Esophagus muscularis mucosa (tissue), 4 donors: ENCODE data around the gene FGD6. TPM values are rescaled to one million over a fixed set of nuclear protein-coding genes. Genes with fewer than 3 reads are reported as not detected.

Source experiments
- DNase-seq: peaks from one replicate; pipeline ENCODE4 v3.0.0-alpha.2; 2017; ENCODE audit errors: extremely low spot score
- H3K27ac ChIP-seq, 4 donors: fragments of 200-600 bp; sonication (generic); replicated peaks in 1 of 4; 1 replicate in 3 of 4; 2 replicates in 1 of 4; pipeline ENCODE4 v1.5.1; 2016 to 2019; ENCODE audit warnings: mild to moderate bottlenecking in 1 of 4
- H3K27me3 ChIP-seq, 4 donors: fragments of 200-600 bp; sonication (generic); one replicate each; pipeline versions ENCODE4 v1.5.1 to v1.6.0; 2016 to 2019
- H3K36me3 ChIP-seq, 4 donors: fragments of 200-600 bp; sonication (generic); one replicate each; pipeline ENCODE4 v1.5.1; 2016 to 2019
- H3K4me1 ChIP-seq, 4 donors: fragments of 200-600 bp; sonication (generic); one replicate each; pipeline ENCODE4 v1.5.1; 2016 to 2019
- H3K4me3 ChIP-seq, 4 donors: fragments of 200-600 bp; sonication (generic); 1 replicate in 2 of 4; 2 replicates in 2 of 4; pipeline ENCODE4 v1.5.1; 2016 to 2019; ENCODE audit warnings: mild to moderate bottlenecking in 4 of 4, moderate library complexity in 1 of 4
- H3K9me3 ChIP-seq, 4 donors: fragments of 200-600 bp; sonication (generic); 1 replicate in 3 of 4; 2 replicates in 1 of 4; pipeline ENCODE4 v1.5.1; 2016 to 2019
- EP300 ChIP-seq: sonication (generic); formaldehyde crosslinking; IDR thresholded peaks from one replicate; pipeline ENCODE4 v1.6.1; 2017; ENCODE audit warnings: antibody characterized with exemption
- POLR2A ChIP-seq: fragments of 450-650 bp; IDR thresholded peaks from one replicate; pipeline ENCODE4 v1.6.1; 2017; ENCODE audit warnings: antibody characterized with exemption, moderate library complexity, mild to moderate bottlenecking, low read depth
- POLR2AphosphoS5 ChIP-seq, 2 donors: sonication (generic); formaldehyde crosslinking; IDR thresholded peaks; one replicate each; pipeline ENCODE4 v1.6.1; 2017; ENCODE audit warnings: antibody characterized with exemption in 2 of 2
- whole genome bisulfite sequencing: methylation state at CpG from one replicate; pipeline ENCODE4 v1.1.5; 2018; 5-methylcytosine and 5-hydroxymethylcytosine counted together
- intact Hi-C: fragments of 100-400 bp; cut with DNase I; formaldehyde crosslinking; loops from one replicate; pipeline ENCODE4 v1.15.1; 2023
- total RNA-seq, 4 donors: library from RNA; depleted of rRNA; stranded (reverse); fragments of >200 nt; gene quantifications; one replicate each; pipeline versions ENCODE4 v1.1.0 to v1.2.1, GENCODE V29; 2016
- TF ChIP-seq, protein P1 (sequence below), 3 experiments: fragments of 200-600 bp in 2 of 3; fragments of 450-650 bp in 1 of 3; sonication (generic) in 2 of 3; IDR thresholded peaks; one replicate each; pipeline ENCODE4 v1.5.1; 2017 to 2019; ENCODE audit warnings: antibody characterized with exemption in 3 of 3, mild to moderate bottlenecking in 2 of 3, moderate library complexity in 1 of 3

Gene FGD6
- total RNA-seq = 10 to 100 TPM; 30.5 to 48.6 (median 37.3) TPM

DNA sequence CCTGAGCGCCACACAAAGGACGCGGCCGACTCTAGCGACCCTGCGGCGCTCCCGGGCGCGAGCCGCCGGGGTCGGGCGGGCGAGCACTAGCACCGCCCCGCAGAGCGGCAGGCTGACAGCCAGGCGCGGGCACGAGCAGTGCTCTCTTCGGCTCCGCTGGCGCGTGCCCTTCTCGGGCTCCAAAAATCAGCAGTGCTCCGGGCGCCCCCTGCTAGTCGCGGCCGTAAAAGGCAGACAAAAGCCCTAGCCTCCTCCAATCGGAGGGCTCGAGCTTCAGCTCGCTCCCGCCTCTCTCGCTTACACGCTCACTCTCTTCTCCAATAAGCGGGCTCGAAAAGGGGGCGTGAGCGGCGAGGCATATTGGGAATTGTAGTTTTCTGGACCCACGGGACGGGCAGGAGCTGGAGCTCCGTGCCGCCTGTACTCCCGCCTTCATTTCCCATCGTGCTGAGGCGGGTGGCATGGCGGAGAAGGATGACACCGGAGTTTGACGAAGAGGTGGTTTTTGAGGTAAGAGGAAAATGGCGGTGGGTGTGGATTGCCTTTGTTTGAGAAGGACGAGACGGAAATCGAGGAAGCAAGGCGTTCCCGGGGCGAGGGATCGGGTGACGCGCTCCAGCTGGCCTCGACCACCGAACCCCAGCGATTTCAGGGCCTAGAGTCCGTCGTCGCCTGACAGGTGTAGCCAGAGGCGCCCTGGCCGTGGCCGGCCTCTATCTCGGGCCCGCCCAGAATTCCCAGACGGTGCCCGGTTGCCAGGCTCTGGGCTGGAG, at the start of gene FGD6, which contains the start of gene VEZT:
TSS of gene FGD6 (minus strand) at position 91 of the 773 bp plus-strand sequence. CDS start 227 bp downstream, outside the sequence.
TSS of gene VEZT (plus strand) at position 431 of the 773 bp plus-strand sequence. CDS start at position 475, 44 bp downstream.
- peak; percentile 100 for DNase-seq
- intact Hi-C loops = loop anchor here (5.0 to 10.0 kb wide), 3 partner anchors 100 to 317 kb away; no protein-coding TSS in a partner anchor
- Histone ChIP-seq H3K27me3 (no peaks in the 10 kb centered on the region), H3K27ac (peak within 1 kb of the TSS; percentile 92 to 99 (median 98)), H3K9me3 (no peaks in the 10 kb centered on the region), H3K4me1 (peaks cover 28 to 59% (median 57%) of the 10 kb centered on the region in 4 donors), H3K4me3 (peak within 1 kb of the TSS; percentile 73 to 89 (median 86)), H3K36me3 (no peaks in the 10 kb centered on the region)
- TF ChIP-seq POLR2AphosphoS5 (IDR thresholded peaks at IDR 0.05) (peak; percentile 88 to 93), POLR2A (peak; percentile 64), EP300 (no peak)
- TF ChIP-seq, protein P1, sequence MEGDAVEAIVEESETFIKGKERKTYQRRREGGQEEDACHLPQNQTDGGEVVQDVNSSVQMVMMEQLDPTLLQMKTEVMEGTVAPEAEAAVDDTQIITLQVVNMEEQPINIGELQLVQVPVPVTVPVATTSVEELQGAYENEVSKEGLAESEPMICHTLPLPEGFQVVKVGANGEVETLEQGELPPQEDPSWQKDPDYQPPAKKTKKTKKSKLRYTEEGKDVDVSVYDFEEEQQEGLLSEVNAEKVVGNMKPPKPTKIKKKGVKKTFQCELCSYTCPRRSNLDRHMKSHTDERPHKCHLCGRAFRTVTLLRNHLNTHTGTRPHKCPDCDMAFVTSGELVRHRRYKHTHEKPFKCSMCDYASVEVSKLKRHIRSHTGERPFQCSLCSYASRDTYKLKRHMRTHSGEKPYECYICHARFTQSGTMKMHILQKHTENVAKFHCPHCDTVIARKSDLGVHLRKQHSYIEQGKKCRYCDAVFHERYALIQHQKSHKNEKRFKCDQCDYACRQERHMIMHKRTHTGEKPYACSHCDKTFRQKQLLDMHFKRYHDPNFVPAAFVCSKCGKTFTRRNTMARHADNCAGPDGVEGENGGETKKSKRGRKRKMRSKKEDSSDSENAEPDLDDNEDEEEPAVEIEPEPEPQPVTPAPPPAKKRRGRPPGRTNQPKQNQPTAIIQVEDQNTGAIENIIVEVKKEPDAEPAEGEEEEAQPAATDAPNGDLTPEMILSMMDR (IDR thresholded peaks at IDR 0.05) = peak; percentile 42 to 61 (median 53)
- 0% methylated on average over 27 of the region's 75 CpGs for WGBS

DNA sequence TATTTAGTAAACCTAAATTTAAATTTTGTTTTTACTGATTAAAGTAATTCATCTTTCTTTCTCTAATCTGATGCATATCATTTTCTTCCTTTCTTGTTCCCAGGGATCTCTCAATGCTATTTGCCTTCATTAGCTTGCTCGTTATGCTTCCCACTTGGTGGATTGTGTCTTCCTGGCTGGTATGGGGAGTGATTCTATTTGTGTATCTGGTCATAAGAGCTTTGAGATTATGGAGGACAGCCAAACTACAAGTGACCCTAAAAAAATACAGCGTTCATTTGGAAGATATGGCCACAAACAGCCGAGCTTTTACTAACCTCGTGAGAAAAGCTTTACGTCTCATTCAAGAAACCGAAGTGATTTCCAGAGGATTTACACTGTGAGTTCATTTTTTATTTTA, 49.0 kb upstream of the FGD6 start:
- no peak for DNase-seq
- H3K4me1 ChIP-seq = peaks cover 13 to 27% (median 19%) of the 10 kb centered on the region in 4 donors
- no peak for TF ChIP-seq POLR2AphosphoS5 (IDR thresholded peaks at IDR 0.05)
- no peak for TF ChIP-seq EP300
- no peak for TF ChIP-seq POLR2A
- TF ChIP-seq, protein P1 (IDR thresholded peaks at IDR 0.05) = no peak
- H3K36me3 ChIP-seq = peaks cover 0 to 60% (median 24%) of the 10 kb centered on the region in 4 donors
- no peaks in the 10 kb centered on the region for H3K9me3 ChIP-seq
- H3K27ac ChIP-seq = no peak overlapping the region
- 89% methylated on average over 6 of the region's 6 CpGs for WGBS
- no peak overlapping the region for H3K4me3 ChIP-seq
- no peaks in the 10 kb centered on the region for H3K27me3 ChIP-seq
- intact Hi-C loops = no loop called here

- H3K27me3 ChIP-seq = no peaks in the 10 kb centered on the region
- TF ChIP-seq POLR2A (no peak), POLR2AphosphoS5 (IDR thresholded peaks at IDR 0.05) (no peak), EP300 (no peak)
- TF ChIP-seq, protein P1 (IDR thresholded peaks at IDR 0.05) = no peak
- no peak for DNase-seq
- H3K27ac ChIP-seq = no peak overlapping the region
- peaks cover 13 to 27% (median 19%) of the 10 kb centered on the region in 4 donors for H3K4me1 ChIP-seq
- 90% methylated on average over 2 of the region's 2 CpGs for WGBS
- H3K9me3 ChIP-seq = no peaks in the 10 kb centered on the region
- intact Hi-C loops = no loop called here
- no peak overlapping the region for H3K4me3 ChIP-seq
- H3K36me3 ChIP-seq = peaks cover 0 to 55% (median 23%) of the 10 kb centered on the region in 4 donors
Observed at GRCh38 chr12:95265765-95266164, 48.5 kb upstream of the FGD6 start.

DNA sequence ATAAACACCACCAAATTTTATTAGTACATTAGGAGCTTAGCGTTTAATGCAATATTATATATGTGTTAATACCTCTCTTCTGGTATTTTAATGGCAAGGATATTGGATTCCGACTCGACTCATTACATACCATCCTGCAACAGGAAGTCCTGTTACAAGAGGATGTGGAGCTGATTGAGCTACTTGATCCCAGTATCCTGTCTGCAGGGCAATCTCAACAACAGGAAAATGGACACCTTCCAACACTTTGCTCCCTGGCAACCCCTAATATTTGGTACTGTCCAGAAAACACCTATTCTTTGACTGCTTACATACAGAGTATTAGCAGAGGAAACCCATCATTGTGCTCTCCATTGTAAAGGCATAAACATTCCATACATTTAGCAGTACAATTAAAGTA, 45.5 kb upstream of the FGD6 start:
- no peak for DNase-seq
- peaks cover 17 to 34% (median 19%) of the 10 kb centered on the region in 4 donors for H3K4me1 ChIP-seq
- intact Hi-C loops = no loop called here
- no peaks in the 10 kb centered on the region for H3K27me3 ChIP-seq
- peaks cover 0 to 46% (median 21%) of the 10 kb centered on the region in 4 donors for H3K36me3 ChIP-seq
- 74% methylated on average over 3 of the region's 3 CpGs for whole genome bisulfite sequencing
- H3K27ac ChIP-seq = peak overlapping the region in 2 of 4 donors; percentile 3 to 7
- H3K9me3 ChIP-seq = no peaks in the 10 kb centered on the region
- TF ChIP-seq, protein P1 (IDR thresholded peaks at IDR 0.05) = no peak
- peak in 1 of 2 donors; percentile 26 for TF ChIP-seq POLR2AphosphoS5 (IDR thresholded peaks at IDR 0.05)
- H3K4me3 ChIP-seq = no peak overlapping the region
